Prostate gland (tissue), 2 donors: ENCODE results near the gene RYR2. TPM values are rescaled to one million over a fixed set of nuclear protein-coding genes. Genes with fewer than 3 reads are reported as not detected.

Source experiments
- DNase-seq: peaks from one replicate; pipeline ENCODE4 v3.0.0-alpha.2; 2019; ENCODE audit warnings: low spot score
- H3K27ac ChIP-seq, 2 donors: fragments of 200-600 bp; sonication (generic); 2 replicates each; pipeline ENCODE4 v1.5.1; 2017 to 2019
- H3K27me3 ChIP-seq: fragments of 200-600 bp; sonication (generic); replicated peaks from 2 replicates; pipeline ENCODE4 v1.5.1; 2019; ENCODE audit not compliant: insufficient read depth
- H3K36me3 ChIP-seq, 2 donors: fragments of 200-600 bp; sonication (generic); 1 replicate in 1 of 2; 2 replicates in 1 of 2; pipeline versions ENCODE4 v1.5.1 to v1.8.1; 2017 to 2019
- H3K4me1 ChIP-seq: fragments of 200-600 bp; sonication (generic); replicated peaks from 2 replicates; pipeline ENCODE4 v1.5.1; 2019
- H3K4me3 ChIP-seq, 2 donors: fragments of 200-600 bp; sonication (generic); 2 replicates each; pipeline ENCODE4 v1.5.1; 2017 to 2019
- H3K9me3 ChIP-seq: fragments of 200-600 bp; sonication (generic); 2 replicates; pipeline ENCODE4 v1.5.1; 2017
- POLR2A ChIP-seq: fragments of 450-650 bp; IDR thresholded peaks from one replicate; pipeline ENCODE4 v1.6.1; 2016; ENCODE audit warnings: antibody characterized with exemption, mild to moderate bottlenecking
- POLR2AphosphoS5 ChIP-seq: sonication (generic); formaldehyde crosslinking; IDR thresholded peaks from one replicate; pipeline ENCODE4 v1.6.1; 2017; ENCODE audit warnings: antibody characterized with exemption
- WGBS: methylation state at CpG from one replicate; pipeline ENCODE4 v1.1.5; 2018; 5-methylcytosine and 5-hydroxymethylcytosine counted together
- intact Hi-C: fragments of 100-400 bp; cut with DNase I; formaldehyde crosslinking; loops from one replicate; pipeline ENCODE4 v1.14.2; 2022
- total RNA-seq, 2 donors: library from RNA; depleted of rRNA; stranded (reverse); fragments of >200 nt; gene quantifications; one replicate each; pipeline ENCODE4 v1.1.0, GENCODE V29; 2016
- TF ChIP-seq, protein P1 (sequence below), 4 experiments: fragments of 200-600 bp in 2 of 4; fragments of 450-650 bp in 2 of 4; sonication (generic) in 2 of 4; IDR thresholded peaks; 1 replicate in 3 of 4; 2 replicates in 1 of 4; pipeline ENCODE4 v1.5.1; 2016 to 2019; ENCODE audit warnings: antibody characterized with exemption in 4 of 4, mild to moderate bottlenecking in 2 of 4, moderate library complexity in 2 of 4

RYR2 gene
- total RNA-seq, 2 donors from 2014 or later: 2.9 to 6.7 TPM

DNA sequence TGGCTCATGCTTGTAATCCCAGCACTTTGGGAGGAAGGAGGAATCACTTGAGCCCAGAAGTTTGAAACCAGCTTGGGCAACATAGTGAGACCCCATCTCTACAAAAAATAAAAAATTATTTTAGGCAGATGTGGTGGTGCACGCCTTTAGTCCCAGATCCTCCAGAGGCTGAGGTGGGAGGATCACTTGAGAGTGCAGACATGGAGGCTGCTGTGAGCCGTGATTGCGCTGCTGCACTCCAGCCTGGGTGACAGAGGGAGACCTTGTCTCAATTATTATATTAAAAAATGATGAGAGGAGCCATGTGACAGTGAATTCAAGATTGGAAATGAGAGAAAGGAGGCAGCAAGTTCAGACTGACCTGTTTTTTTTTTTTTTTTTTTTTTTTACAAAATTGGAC, 566.4 kb downstream of the RYR2 start:
- WGBS: 96% methylated on average over 3 of the region's 3 CpGs

DNA sequence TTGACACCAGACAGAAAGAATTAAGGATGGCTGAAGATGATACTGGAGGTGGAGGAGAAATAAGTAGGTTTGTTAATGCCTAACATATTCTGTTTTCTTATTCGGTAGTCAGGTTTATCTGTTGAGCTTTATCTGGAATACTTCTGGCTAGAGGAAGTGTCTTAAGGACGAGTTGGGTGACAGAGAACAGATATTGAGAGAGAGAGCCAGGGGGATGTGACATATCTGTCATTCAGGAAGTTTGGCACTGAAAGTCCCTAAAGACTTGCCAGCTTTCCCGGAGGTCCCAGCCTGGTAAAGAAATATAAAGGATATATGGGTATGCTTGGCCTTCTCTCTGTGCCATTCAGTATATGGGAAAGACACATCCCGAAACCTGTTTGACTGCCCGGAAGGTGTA, 568.2 kb downstream of the RYR2 start:
- H3K27me3 ChIP-seq: no peaks in the 10 kb centered on the region
- TF ChIP-seq POLR2AphosphoS5 (no peak), POLR2A (no peak)
- TF ChIP-seq, protein P1, sequence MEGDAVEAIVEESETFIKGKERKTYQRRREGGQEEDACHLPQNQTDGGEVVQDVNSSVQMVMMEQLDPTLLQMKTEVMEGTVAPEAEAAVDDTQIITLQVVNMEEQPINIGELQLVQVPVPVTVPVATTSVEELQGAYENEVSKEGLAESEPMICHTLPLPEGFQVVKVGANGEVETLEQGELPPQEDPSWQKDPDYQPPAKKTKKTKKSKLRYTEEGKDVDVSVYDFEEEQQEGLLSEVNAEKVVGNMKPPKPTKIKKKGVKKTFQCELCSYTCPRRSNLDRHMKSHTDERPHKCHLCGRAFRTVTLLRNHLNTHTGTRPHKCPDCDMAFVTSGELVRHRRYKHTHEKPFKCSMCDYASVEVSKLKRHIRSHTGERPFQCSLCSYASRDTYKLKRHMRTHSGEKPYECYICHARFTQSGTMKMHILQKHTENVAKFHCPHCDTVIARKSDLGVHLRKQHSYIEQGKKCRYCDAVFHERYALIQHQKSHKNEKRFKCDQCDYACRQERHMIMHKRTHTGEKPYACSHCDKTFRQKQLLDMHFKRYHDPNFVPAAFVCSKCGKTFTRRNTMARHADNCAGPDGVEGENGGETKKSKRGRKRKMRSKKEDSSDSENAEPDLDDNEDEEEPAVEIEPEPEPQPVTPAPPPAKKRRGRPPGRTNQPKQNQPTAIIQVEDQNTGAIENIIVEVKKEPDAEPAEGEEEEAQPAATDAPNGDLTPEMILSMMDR (IDR thresholded peaks at IDR 0.05): no peak
- no peak overlapping the region for H3K27ac ChIP-seq
- no peaks in the 10 kb centered on the region for H3K4me1 ChIP-seq
- intact Hi-C loops: no loop called here
- H3K4me3 ChIP-seq: no peak overlapping the region
- no peaks in the 10 kb centered on the region for H3K36me3 ChIP-seq
- no peaks in the 10 kb centered on the region for H3K9me3 ChIP-seq
- no peak for DNase-seq
- 90% methylated on average over 5 of the region's 5 CpGs for WGBS

More for the DNA sequence above, 566.4 kb downstream of the RYR2 start:
- Histone ChIP-seq H3K4me1 (no peaks in the 10 kb centered on the region), H3K9me3 (no peaks in the 10 kb centered on the region), H3K4me3 (no peak overlapping the region), H3K36me3 (no peaks in the 10 kb centered on the region), H3K27me3 (no peaks in the 10 kb centered on the region), H3K27ac (no peak overlapping the region)
- TF ChIP-seq POLR2A: no peak
- TF ChIP-seq POLR2AphosphoS5: no peak
- intact Hi-C loops: no loop called here
- no peak for DNase-seq

DNA sequence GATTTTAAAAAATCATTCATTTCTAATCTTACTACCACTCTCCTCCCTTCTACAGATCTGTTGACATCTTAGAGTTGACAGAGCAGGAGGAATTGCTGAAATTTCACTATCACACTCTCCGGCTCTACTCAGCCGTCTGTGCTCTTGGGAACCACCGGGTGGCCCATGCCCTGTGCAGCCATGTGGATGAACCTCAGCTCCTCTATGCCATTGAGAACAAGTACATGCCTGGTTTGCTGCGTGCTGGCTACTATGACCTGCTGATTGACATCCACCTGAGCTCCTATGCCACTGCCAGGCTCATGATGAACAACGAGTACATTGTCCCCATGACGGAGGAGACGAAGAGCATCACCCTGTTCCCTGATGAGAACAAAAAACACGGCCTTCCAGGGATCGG, 572.0 kb downstream of the RYR2 start:
- TF ChIP-seq POLR2AphosphoS5 (no peak), POLR2A (no peak)
- TF ChIP-seq, protein P1 (IDR thresholded peaks at IDR 0.05): no peak
- H3K4me1 ChIP-seq: no peaks in the 10 kb centered on the region
- DNase-seq: no peak
- H3K27ac ChIP-seq: no peak overlapping the region
- H3K36me3 ChIP-seq: no peaks in the 10 kb centered on the region
- no peak overlapping the region for H3K4me3 ChIP-seq
- WGBS: 82% methylated on average over 9 of the region's 9 CpGs
- no peaks in the 10 kb centered on the region for H3K27me3 ChIP-seq
- no peaks in the 10 kb centered on the region for H3K9me3 ChIP-seq
- intact Hi-C loops: no loop called here

DNA sequence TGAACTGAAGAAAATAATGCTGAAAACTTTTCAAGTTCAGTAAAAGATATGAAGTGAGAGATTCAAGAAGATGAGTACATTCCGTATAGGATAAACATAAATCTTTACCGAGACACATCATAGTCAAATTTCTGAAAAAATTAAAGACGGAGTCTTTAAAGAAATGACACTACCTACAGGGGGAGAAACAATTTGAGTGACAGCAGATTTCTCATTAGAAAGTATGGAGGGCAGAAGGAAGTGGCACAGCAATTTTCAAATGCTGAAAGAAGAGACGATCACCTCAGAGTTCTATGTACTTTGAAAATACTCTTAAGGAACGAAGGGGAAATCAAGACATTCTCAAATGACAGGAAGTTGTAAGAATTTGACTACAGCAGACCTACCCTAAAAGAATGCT, 577.6 kb downstream of the RYR2 start:
- H3K4me3 ChIP-seq: no peak overlapping the region
- H3K27me3 ChIP-seq: no peaks in the 10 kb centered on the region
- H3K36me3 ChIP-seq: no peaks in the 10 kb centered on the region
- H3K4me1 ChIP-seq: no peaks in the 10 kb centered on the region
- 93% methylated on average over 5 of the region's 5 CpGs for WGBS
- intact Hi-C loops: no loop called here
- no peak overlapping the region for H3K27ac ChIP-seq
- H3K9me3 ChIP-seq: no peaks in the 10 kb centered on the region
- DNase-seq: no peak
- TF ChIP-seq POLR2AphosphoS5 (no peak), POLR2A (no peak)
- TF ChIP-seq, protein P1 (IDR thresholded peaks at IDR 0.05): no peak

DNA sequence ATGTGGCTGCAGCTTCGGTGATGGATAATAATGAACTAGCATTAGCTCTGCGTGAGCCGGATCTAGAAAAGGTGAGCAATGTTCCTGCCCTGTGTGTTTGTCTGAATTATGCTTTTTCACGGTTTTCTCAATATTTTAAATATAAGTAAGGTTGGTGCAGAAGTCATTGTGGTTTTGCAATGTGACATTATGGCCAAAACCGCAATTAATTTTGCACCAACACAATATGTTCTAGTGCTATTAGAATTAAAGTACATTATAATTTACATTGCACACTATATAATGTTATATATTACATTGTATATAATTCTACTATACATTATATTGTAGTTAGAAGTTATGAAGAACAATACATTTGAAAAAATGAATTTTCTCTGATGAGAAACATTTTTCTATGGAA, 592.9 kb downstream of the RYR2 start:
- no peak for DNase-seq
- H3K4me1 ChIP-seq: no peaks in the 10 kb centered on the region
- TF ChIP-seq, protein P1 (IDR thresholded peaks at IDR 0.05): no peak
- TF ChIP-seq POLR2A: no peak
- TF ChIP-seq POLR2AphosphoS5: no peak
- WGBS: 91% methylated on average over 5 of the region's 5 CpGs
- no peaks in the 10 kb centered on the region for H3K9me3 ChIP-seq
- no peaks in the 10 kb centered on the region for H3K36me3 ChIP-seq
- intact Hi-C loops: no loop called here
- no peak overlapping the region for H3K27ac ChIP-seq
- no peak overlapping the region for H3K4me3 ChIP-seq
- no peaks in the 10 kb centered on the region for H3K27me3 ChIP-seq
